Peyer's patch (tissue), 4 donors: ENCODE measurements around the gene FAM219B.

Experiments used
- CTCF ChIP-seq, 6 experiments: fragments of 450-650 bp in 4 of 6; fragments of 200-600 bp in 2 of 6; sonication (generic) in 1 of 6; IDR thresholded peaks; one replicate each; pipeline ENCODE4 v1.5.1; 2017 to 2019; ENCODE audit warnings: antibody characterized with exemption in 6 of 6, mild to moderate bottlenecking in 3 of 6, moderate library complexity in 1 of 6
- POLR2A ChIP-seq, 2 donors: fragments of 450-650 bp; IDR thresholded peaks; one replicate each; pipeline ENCODE4 v1.5.1; 2017; ENCODE audit warnings: antibody characterized with exemption in 2 of 2, mild to moderate bottlenecking in 2 of 2, moderate library complexity in 2 of 2

GRCh38 chr15:74850393-74850792, 56.3 kb downstream of the FAM219B start:
- TF ChIP-seq CTCF (IDR thresholded peaks at IDR 0.05) (no peak), POLR2A (IDR thresholded peaks at IDR 0.05) (no peak)
